ENCODE results near the gene CCDC68. TPM values are rescaled to one million over a fixed set of nuclear protein-coding genes. Genes with fewer than 3 reads are reported as not detected.

CCDC68 gene
- total RNA-seq, 1 donor from 2014 or later, result not detected

DNA sequence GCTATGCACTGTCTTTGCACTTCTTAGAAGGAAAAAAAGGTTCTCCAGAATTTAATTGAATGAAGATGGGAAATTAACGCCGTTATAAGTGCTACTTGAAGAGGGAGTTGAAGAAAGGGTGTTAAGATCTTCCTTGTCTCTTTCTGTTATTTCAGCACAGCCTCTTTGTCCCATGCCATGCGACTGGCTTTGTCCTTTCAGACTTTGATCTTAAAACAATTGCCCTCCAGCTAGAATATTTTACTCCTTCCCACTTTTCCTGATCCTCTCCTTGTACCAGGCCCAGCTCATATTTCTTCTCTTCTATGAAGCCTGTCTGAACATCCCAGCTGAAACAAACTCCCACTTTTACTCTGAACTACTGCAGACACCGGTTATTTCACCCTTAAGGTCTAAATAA, 79.6 kb downstream of the CCDC68 start:
- no peak overlapping the region for H3K27ac Mint-ChIP-seq (ENCODE audit: unreplicated experiment)
- no peak for DNase-seq (ENCODE audit: low spot score)
- no peaks in the 10 kb centered on the region for H3K36me3 Mint-ChIP-seq (ENCODE audit: low read depth)
- TF ChIP-seq, protein P1, sequence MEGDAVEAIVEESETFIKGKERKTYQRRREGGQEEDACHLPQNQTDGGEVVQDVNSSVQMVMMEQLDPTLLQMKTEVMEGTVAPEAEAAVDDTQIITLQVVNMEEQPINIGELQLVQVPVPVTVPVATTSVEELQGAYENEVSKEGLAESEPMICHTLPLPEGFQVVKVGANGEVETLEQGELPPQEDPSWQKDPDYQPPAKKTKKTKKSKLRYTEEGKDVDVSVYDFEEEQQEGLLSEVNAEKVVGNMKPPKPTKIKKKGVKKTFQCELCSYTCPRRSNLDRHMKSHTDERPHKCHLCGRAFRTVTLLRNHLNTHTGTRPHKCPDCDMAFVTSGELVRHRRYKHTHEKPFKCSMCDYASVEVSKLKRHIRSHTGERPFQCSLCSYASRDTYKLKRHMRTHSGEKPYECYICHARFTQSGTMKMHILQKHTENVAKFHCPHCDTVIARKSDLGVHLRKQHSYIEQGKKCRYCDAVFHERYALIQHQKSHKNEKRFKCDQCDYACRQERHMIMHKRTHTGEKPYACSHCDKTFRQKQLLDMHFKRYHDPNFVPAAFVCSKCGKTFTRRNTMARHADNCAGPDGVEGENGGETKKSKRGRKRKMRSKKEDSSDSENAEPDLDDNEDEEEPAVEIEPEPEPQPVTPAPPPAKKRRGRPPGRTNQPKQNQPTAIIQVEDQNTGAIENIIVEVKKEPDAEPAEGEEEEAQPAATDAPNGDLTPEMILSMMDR (IDR thresholded peaks at IDR 0.05), result no peak
- H3K4me3 Mint-ChIP-seq (ENCODE audit: unreplicated experiment), result no peak overlapping the region
- H3K4me1 Mint-ChIP-seq (ENCODE audit: low read depth), result no peaks in the 10 kb centered on the region
- peaks cover 9% of the 10 kb centered on the region for H3K27me3 Mint-ChIP-seq (ENCODE audit: low read depth)
- peaks cover 4% of the 10 kb centered on the region for H3K9me3 Mint-ChIP-seq (ENCODE audit: low read depth)

DNA sequence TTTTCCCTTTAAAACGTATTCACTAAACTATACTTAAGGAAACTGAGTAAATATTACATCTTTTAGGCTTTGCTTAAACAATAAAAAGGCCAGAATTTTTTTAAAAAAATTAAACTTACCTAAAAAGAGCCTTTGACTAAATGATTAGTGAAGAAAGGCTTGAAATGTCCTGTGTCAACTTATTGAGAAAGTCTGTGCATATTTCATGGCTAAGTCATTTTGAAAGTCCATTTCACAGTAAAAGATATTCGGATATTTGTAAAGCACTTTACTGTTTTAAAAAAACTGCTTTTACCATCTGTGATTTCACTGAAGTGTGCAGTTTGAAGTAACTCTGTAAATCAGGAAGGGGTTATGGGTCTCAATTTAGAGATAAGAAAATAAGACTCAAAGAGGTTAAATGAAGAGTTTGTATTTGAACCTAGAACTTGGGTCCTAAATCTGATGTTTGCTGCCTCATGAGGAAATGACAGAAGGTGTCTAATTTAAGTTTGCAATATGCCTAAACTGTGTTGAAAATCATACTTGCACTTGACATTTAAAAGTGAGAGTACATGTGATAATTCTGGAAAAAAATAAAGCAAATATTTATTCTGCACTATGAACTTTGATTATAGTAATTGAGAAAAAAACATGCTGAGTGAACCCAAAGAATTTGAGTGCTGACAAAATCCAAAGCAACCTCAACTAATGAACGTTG, 80.5 kb downstream of the CCDC68 start:
- peaks cover 8% of the 10 kb centered on the region for H3K27me3 Mint-ChIP-seq (ENCODE audit: low read depth)
- TF ChIP-seq, protein P1 (IDR thresholded peaks at IDR 0.05), result no peak
- no peak overlapping the region for H3K27ac Mint-ChIP-seq (ENCODE audit: unreplicated experiment)
- no peaks in the 10 kb centered on the region for H3K36me3 Mint-ChIP-seq (ENCODE audit: low read depth)
- H3K4me3 Mint-ChIP-seq (ENCODE audit: unreplicated experiment), result no peak overlapping the region
- H3K4me1 Mint-ChIP-seq (ENCODE audit: low read depth), result no peaks in the 10 kb centered on the region
- peaks cover 4% of the 10 kb centered on the region for H3K9me3 Mint-ChIP-seq (ENCODE audit: low read depth)
- DNase-seq (ENCODE audit: low spot score), result no peak

DNA sequence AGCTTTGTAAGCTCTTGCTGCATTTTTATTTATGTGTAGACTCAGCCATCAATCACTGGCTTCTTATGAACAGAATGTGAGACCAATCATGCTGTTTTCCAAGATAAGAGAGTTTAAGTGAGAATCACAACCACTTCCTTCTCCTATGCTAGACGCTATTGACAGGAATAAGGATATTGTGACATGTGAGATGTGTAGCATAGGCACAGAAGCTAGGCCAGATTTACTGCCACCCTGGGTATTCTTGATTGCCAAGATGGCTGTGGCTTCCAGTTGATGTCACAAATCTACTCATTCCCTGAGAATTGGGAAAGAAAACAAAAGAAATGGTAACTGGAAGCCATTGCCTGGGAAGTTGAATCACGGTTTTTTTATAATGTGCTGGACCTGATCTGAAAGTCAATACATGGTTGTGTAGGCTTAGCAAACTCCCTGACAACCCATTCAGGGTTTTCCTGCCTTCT, 81.1 kb downstream of the CCDC68 start:
- peaks cover 4% of the 10 kb centered on the region for H3K9me3 Mint-ChIP-seq (ENCODE audit: low read depth)
- H3K27me3 Mint-ChIP-seq (ENCODE audit: low read depth), result peaks cover 8% of the 10 kb centered on the region
- no peak overlapping the region for H3K27ac Mint-ChIP-seq (ENCODE audit: unreplicated experiment)
- no peak for DNase-seq (ENCODE audit: low spot score)
- no peaks in the 10 kb centered on the region for H3K4me1 Mint-ChIP-seq (ENCODE audit: low read depth)
- H3K36me3 Mint-ChIP-seq (ENCODE audit: low read depth), result no peaks in the 10 kb centered on the region
- H3K4me3 Mint-ChIP-seq (ENCODE audit: unreplicated experiment), result no peak overlapping the region
- TF ChIP-seq, protein P1 (IDR thresholded peaks at IDR 0.05), result no peak

DNA sequence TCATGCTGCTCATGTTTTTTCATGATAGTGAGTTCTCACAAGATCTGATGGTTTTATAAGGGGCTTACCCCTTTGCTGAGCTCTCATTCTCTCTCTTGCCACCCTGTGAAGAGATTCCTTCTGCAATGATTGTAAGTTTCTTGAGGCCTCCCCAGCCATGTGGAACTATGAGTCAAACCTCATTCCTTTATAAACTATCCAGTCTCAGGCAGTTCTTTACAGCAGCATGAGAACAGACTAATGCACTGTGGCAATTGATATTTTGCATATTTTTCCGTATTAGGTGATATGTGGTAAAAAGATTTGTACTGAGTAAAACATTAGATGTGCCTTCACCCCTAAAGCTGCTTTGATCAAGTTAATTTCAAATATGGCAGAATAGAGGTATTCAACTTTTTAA, 82.2 kb downstream of the CCDC68 start:
- H3K36me3 Mint-ChIP-seq (ENCODE audit: low read depth), result no peaks in the 10 kb centered on the region
- H3K27me3 Mint-ChIP-seq (ENCODE audit: low read depth), result no peaks in the 10 kb centered on the region
- no peaks in the 10 kb centered on the region for H3K4me1 Mint-ChIP-seq (ENCODE audit: low read depth)
- no peak overlapping the region for H3K4me3 Mint-ChIP-seq (ENCODE audit: unreplicated experiment)
- no peaks in the 10 kb centered on the region for H3K9me3 Mint-ChIP-seq (ENCODE audit: low read depth)
- TF ChIP-seq, protein P1 (IDR thresholded peaks at IDR 0.05), result no peak
- DNase-seq (ENCODE audit: low spot score), result no peak
- H3K27ac Mint-ChIP-seq (ENCODE audit: unreplicated experiment), result no peak overlapping the region

DNA sequence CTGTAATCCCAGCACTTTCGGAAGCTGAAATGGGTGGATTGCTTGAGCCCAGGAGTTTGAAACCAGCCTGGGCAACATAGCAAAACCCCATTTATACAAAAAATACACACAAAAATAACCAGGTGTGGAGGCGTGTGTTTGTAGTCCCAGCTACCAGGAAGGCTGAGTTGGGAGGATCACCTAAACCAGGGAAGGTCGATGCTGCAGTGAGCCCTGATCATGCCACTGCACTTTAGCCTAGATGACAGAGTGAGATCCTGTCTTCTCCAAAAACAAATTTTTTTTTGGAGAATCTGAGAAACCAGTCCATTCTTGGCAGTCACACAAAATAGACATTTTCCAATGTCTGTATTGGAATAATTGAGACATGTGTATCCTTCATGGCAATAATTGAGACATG, 84.2 kb downstream of the CCDC68 start:
- Mint-ChIP-seq H3K27me3 (ENCODE audit: low read depth) (peaks cover 2% of the 10 kb centered on the region), H3K9me3 (ENCODE audit: low read depth) (peaks cover 3% of the 10 kb centered on the region), H3K36me3 (ENCODE audit: low read depth) (no peaks in the 10 kb centered on the region), H3K27ac (ENCODE audit: unreplicated experiment) (no peak overlapping the region), H3K4me3 (ENCODE audit: unreplicated experiment) (no peak overlapping the region), H3K4me1 (ENCODE audit: low read depth) (no peaks in the 10 kb centered on the region)
- TF ChIP-seq, protein P1 (IDR thresholded peaks at IDR 0.05), result no peak
- DNase-seq (ENCODE audit: low spot score), result no peak

Data from chondrocyte (in vitro differentiated cells).